ENCODE measurements around the gene SMARCD1.
"Not testable (repeated sequence)": the region's sequence is repeated elsewhere in the genome, so short reads cannot be mapped to it uniquely, and the experiment has no call there.

The SMARCD1 gene

DNA sequence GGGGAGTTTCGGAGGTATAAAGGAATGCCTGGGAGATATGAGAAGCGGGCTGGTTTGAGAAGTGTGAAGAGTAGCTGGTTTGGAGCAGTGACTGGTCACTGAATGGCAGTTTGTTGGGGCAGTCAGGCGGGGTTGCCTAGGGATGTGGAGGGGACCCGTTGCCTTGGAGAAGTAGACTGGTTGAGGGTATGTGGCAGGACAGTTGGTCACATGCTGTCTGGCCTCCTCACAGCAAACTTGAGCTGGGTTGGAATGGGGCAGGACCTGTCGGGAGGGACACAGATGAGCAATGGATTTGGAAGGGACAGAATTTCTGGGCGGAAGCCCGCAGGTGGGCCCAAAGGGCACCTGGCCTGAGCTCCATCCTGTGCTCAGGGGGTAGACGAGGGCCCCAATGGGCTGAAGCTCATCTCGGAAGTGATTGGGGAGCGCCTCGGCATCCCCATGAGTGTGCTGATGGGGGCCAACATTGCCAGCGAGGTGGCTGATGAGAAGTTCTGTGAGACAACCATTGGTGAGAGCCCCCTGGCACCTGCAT lies 20.8 kb downstream of the SMARCD1 start:
- DNase-seq = no peak

DNA sequence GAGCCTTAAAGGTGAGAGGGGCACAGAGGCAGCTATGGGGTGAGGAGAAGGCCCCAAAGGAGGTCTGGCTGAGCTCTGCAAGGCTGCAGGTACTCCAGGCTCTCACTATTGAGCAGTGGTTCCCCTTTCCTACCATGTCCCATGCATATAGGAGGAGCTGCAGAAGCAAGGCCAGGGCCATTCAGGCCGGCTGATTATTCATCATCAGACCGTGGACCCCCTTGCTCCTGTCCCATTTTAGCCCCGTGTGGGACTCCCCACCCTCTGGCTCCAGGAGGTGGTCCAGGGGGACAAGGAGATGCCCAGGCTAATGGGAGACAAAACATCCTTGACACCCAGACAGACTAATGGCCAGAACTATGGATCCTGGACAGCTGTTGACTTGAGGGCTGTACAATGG lies 21.8 kb downstream of the SMARCD1 start:
- no peak for DNase-seq

DNA sequence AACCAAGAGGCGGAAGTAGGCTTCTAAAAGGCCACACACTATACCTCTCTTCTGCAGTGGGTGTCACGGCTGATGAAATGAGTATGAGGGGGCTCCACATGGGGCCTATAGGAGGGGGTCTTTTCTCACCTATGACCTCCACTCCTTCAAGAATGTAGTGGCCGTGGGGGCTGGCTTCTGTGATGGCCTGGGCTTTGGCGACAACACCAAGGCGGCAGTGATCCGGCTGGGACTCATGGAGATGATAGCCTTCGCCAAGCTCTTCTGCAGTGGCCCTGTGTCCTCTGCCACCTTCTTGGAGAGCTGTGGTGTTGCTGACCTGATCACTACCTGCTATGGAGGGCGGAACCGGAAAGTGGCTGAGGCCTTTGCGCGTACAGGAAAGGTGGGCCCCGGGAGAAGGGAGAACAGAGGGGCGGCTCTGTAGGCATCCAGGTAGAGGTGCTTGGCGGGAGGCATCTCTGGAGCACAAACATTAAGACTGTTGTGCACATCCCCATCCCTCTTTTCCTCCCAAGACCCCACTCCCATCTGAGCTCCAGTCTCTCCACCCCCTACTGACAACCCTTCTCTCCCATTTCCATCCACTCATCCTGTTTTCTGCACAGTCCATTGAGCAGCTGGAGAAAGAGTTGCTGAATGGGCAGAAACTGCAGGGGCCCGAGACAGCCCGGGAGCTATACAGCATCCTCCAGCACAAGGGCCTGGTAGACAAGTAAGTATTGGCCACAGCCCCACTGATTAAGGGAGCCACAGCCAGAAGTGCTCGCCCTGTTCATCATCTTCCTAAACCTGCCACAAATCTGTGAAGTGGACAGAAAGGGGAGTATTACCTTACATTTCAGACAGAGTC lies 22.5 kb downstream of the SMARCD1 start:
- no peak for DNase-seq

DNA sequence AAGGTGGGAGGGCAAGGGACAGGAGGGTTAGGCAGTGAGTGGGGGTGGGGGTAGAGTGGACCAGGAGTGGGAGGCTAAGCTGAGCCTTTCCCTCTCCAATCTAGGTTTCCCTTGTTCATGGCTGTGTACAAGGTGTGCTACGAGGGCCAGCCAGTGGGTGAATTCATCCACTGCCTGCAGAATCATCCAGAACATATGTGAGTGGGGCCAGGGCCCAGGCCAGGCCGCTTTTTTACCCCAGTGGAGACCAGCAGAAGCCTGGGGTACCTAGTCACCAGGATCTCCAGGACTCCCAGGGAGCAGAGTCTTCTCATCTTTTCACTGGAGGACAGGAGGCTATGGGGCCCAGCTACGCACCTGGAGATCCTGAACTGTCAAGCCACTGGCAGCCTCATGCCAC lies 24.2 kb downstream of the SMARCD1 start:
- DNase-seq = no peak

DNA sequence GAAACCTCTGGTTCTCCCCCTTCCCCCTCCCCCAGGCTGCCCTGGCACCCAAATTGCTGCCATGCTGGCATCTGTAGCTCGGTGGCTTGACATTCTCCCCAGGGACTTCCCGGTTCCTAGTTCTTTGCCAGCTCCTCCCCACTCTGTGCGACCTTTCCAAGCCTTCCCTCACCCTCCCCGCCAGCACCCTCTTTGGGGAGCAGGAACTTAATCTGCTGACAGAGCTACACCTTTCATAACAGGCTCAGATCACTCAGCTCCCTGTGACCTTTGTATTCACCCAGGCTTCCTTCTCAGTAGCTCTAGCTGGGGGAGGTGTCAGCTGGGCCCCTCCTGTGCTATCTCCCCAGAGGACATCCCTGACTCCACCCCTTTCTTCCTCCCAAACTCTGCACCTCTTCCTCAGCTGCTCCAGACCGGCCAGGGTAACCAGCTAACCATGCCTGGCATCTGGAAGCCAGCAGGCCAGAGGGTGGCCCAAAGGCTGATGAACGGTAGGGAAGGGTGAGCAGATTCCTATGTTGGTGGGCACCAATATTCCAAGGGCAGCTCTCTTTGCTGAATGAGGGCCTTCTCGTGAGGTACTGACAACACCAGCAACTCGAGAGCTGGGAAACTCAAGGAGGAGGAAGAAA lies 25.1 kb downstream of the SMARCD1 start:
- DNase-seq = no peak

DNA sequence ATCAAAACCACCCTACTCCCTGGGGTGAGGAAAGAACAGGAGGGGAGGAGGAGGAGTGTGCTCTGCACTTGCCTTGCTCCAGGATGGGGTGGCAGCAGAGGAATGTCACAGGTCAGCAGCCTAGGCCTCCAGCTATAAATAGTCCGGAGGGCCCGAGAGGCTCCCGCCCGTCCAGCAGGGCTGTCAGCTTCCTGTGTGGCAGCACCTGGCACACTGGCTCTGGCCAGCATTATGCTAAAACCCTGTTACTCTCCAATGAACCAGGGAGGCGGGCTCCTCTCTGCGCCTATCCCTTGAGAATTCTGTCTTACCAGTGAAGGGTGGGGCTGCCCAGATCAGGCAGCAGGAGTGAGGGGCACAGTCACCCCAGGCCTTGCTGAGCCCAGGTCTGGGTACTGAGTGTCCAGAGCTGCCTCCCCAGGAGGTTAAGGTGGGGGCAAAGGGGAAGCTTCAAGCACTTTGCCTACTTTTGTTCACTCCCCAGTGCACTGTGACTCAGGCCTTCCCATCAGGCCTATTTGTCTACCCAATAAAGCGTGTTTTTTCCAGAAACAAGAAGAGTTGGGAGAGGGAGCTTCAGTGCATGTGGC lies 25.7 kb downstream of the SMARCD1 start:
- DNase-seq = peak in 1 of 2 experiments; percentile 3

DNA sequence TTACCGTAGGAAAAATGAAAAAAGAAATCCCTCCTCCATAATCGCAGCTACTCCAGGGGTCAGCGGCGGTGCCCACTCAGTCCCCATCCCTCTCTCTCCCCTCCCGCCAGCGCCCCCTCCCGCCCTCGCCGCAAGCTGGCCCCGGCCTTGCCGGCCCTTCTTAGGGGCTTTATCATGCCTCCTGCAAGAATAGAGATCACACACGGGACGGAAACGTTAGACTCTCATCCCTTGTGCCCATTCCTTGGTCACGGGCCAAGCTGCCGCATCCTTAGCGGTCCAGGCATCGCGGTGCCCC lies 26.2 kb downstream of the SMARCD1 start:
- DNase-seq = no peak

DNA sequence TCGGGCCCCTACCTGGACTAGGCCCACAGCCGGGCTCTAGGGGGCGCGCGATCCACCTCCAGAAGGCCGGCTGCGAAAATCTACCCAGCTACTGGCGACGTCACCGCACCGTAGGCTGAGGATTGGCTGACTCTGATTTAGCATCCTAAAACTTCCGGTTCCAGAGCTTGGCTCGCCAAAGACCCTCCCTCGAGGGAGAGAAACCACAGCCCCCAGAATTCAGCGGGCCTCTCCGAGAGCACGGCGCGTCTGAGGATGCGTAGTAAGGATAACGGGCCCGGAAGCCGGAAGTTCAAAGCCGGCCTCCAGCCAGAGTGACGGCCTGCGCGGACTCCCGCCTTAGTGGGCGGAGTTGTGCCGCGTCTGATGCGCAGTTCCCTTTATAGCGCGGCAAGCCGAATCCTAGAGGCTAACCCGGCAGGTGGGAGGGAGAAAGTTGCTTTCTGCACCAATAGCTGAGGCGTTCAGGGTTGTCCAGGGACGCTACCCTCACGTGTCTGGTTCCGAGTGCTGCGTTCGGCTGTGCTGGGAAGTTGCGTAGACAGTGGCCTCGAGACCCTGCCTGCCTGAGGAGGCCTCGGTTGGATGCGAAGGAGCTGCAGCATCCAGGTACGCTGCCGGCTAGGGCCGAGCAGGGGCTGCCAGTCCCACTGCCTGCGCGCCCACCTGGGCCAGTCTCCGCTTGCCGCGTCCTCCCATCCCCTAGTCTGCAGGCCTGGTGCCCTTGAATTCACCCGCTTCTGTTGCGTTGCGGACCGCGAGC lies 26.7 kb downstream of the SMARCD1 start, which contains the start of gene COX14:
COX14 (plus strand) TSS at position 544 of the 763 bp plus-strand sequence. CDS start 7,808 bp downstream, outside the sequence.
- DNase-seq = peak; percentile 98 to 99

DNA sequence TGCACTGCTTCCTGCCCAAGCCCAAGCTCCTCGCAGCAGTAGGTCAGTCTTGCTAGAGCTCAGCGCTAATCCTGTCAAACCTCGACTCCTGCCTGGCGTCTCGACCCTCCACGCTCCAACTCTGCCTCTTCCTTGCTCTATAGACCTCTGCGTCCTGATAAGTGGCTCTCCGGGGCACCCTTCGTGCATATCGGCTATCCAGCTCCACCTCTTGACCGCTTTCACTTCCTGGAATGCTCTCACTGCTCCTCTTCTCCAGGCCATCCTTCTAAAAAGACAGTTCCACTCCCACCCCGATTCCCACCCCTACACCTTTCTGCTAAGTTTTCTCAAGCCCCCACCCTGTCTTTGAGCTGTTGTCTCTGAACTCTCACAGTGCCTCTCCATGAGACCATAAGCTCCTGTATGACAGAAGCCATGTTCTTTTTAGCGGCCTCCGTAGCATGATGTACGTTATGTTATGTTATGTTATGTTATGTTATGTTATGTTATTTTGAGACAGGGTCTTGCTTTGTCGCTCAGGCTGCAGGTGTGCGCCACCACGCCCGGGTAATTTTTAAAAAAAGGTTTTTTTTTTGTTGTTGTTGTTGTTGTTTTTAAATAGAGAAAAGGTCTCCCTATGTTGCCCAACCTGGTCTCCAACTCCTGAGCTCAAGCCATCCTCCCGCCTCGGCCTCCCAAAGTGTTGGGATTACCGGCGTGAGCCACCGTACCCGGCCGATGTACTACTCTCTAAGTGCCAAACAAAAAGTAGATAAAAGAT lies 27.5 kb downstream of the SMARCD1 start:
- DNase-seq = no peak

DNA sequence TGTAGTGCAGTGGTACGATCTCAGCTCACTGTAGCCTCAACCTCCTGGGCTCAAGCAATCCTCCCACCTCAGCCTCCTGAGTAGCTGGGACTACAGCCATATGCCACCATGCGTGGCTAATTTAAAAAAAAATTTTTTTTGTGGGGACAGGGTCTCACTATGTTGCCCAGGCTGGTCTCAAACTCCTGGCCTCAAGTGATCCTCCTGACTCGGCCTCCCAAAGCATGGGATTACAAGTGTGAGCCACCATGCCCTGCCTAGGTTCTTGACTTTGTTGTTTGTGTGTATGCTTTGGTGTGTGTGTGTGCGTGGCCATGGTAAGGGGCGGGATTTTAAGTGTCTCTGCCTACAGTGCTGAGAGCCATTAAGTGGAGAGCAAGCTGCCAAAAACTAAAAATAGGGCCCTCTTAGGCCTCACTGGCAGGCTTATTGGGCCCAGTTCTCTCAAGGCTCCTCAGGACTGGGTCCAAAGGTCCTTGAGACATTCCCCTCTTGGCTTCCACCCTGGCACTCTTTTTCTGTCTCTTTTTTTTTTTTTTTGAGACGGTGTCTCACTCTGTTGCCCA lies 32.0 kb downstream of the SMARCD1 start:
- no peak for DNase-seq

DNA sequence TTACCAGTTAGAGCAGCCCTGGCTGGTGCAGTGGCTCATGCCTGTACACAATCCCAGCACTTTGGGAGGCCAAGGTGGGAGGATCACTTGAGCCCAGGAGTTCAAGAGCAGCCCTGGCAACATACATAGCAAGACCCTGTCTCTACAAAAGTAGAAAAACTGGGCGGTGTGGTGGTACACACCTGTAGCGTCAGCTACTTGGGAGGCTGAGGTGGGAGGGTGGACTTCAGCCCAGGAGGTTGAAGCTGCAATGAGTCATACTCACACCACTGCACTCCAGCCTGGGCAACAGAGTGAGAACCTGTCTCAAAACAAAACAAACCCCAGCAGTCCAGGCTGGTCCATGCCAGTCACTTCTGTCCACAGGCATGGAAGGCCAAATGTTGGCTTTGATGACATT lies 34.2 kb downstream of the SMARCD1 start:
- DNase-seq = no peak

DNA sequence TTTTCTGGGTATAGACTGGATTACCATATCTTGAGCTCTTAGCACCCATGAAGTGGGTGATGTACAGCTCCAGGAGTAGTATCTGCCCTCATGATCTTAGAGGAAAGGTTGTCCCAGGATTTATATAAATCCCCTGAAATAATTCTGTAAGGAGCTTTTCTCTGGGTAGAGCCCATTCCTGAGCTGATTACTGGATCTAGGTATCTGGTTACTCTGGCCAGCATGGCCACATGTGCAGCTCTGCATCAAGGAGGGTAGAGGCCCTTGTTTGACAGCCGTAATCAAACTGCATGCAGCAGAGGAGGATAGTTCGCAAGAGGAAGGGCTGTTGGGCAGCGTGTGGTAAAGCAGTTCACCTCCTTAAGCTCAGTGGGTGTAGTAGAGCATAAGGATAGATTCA lies 35.4 kb downstream of the SMARCD1 start:
- DNase-seq = no peak

DNA sequence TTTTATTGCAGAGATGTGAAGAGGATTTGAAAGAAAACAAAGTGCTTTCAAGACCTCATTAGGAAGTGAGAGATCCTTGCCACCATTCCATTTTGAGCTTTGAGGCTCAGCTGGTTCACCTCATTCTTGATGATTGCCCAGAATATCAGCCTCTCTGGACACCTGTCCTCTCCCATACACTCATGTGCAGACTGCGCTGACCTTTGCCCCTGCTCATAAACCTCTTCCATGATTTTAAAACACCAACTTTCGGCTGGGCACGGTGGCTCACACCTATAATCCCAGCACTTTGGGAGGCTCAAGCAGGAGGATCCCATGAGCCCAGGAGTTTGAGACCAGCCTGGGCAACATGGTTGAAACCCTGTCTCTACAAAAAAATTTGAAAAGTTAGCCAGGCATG lies 35.8 kb downstream of the SMARCD1 start:
- no peak for DNase-seq

DNA sequence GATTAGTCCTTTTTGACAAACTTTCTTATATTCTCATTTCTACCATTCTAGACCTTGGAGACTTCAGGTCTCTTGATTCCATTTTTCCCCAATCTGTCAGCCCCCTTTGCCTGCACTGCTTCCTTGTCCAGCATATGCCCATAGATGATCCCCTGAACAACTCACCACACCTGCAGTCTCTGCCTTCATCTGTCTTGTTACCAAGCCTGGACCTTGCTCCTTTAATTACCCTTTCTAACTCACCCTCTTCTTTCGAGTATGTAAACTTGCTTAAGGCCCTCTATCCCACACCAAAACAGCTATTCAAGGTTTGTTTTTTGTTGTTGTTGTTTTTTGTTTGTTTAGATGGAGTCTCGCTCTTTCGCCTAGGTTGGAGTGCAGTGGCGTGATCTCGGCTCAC lies 36.5 kb downstream of the SMARCD1 start:
- DNase-seq = no peak

DNA sequence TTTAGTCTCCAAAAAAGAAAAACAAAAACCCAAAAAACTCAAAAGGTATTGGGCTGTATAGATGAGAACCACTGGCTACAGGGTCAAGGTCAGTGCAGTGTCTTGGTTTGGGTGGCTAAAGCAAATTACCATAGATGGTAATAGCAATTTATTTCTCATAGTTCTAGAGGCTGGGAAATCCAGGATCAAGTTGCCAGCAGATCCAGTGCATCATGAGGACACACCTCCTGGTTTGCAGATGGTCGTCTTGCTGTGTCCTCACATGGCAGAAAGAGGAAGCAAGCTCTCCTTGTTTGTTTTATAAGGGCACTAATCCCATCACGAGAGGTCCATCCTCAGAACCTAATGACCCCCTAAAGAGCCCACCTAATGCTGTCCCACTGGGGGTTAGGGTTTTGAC lies 38.1 kb downstream of the SMARCD1 start:
- no peak for DNase-seq

DNA sequence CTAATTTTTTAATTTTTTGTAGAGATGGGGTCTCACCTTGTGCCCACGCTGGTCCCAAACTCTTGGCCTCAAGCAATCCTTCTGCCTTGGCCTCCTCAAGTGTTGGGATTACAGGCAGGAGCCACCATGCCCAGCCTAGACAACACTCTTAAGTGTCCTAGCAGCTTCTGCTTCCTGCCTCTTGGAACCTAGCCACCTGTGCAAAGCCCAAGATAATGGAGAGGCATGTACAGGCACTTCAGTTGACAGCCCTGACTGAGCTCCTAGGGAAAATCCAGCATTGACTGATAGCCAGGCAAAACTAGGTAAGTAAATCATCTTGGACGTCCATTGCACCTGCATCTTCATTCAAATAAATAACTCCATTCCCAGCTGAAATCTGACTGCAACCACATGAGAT lies 42.4 kb downstream of the SMARCD1 start:
- no peak for DNase-seq

DNA sequence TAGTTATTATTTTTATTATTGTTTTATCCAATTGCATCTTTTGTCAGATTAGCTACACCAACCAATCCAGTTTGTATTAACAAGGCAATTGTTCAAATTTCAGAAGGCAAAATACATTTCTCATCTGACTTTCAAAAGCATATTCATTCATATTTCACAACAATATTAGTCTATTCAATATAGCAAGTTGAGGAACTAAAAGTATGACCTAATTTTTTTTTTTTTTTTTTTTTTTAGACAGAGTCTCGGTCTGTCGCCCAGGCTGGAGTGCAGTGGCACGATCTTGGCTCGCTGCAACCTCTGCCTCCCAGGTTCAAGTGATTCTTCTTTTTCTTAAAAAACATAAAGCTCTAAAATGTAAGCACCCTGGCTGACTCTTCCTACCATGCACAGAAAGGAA lies 44.1 kb downstream of the SMARCD1 start:
- DNase-seq = no peak

DNA sequence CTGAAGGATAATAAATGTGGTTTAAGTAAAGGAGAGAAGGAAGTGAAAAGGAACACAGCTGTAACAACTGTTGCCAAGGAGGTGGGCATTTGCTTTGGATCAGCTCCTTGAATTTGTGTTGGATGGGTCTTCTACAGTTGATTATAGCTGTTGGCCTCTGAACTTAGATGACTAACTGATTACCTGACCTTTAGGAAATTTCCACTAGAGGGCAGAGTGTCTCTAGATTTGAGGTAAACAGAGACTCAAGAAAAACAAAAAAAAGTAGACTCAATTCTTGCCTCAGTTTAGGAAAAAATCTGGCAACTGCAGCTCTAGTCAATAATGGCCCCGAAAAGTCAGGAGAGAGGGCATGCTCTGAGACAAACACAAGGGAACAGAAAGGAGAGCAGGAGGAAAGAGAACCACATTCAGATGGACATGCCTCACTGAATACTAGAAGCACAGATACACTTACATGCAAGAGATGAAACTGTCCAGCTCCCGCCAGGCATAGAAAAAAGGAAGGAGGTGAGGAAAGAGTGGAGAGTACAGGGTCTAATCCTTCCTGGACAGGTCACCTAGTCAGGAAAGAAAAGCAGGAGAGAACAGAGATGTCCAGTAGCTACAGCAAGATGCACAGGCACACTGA lies 47.5 kb downstream of the SMARCD1 start:
- DNase-seq = no peak

DNA sequence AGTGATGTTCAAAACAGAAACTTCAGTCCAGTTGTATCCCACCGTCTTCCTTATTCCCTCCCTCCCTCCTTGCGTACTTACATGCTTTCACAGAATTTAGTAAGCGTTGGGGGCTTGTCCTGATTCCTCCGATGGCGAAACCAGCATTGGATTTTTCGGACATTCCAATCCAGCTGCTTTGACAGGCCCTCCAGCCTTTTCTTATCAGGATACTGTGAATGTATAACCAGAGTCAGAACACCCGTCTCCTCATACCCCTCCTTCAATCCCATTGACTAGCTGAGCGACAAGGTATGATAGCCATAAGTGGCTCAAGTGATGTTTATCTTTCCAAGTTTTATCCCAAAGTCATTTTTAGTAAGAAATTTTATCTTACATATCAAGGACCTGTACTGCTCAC lies 57.9 kb downstream of the SMARCD1 start:
- DNase-seq = no peak

DNA sequence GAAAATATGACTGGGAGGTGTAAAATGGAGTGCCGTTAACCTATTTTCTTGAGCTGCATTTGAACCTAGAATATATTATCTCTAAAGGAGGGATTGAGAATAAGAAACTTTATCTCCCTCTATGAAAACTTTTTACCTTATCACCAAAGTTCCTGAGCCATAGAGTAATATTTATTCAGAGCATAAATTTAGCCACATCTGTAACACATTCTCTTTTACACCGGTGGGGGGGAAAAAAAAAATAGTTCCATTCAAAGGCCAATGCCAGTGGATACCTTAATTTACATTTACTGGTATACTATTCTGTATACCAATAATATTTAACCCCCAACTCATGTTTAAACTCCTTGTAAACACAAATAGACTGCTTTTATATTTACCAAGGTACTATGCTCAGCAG lies 60.3 kb downstream of the SMARCD1 start:
- no peak for DNase-seq

DNA sequence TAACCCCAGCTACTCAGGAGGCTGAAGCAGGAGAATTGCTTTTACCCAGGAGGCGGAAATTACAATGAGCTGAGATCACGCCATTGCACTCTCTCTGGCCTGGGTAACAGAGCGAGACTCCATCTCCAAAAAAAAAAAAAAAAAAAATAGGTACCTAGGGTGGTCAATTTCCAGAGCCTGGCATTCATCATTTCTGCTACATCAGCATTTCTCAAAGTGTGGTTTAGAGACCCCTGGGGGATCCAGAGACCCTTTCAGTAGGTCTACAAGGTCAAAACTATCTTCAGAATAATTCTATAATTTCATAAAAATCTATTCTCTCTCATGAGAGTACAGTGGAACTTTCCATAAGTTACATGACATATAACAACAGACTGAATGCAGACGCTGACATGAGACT lies 62.1 kb downstream of the SMARCD1 start:
- no peak for DNase-seq

DNA sequence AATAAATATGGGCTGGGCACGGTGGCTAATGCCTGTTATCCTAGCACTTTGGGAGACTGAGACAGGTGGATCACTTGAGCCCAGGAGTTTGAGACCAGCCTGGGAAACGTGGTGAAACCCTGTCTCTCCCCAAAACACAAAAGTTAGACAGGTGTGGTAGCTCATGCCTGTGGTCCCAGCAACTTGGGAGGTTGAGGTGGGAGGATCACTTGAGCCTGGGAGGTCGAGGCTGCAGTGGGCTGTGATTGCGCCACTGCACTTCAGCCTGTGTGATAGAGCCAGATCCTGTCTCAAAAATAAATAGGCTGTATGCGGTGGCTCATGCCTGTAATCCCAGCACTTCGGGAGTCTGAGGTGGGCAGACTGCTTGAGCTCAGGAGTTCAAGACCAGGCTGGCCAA lies 62.9 kb downstream of the SMARCD1 start:
- DNase-seq = not testable (repeated sequence)
